ENCODE data around the gene ASCC1. TPM values are rescaled to one million over a fixed set of nuclear protein-coding genes. Genes with fewer than 3 reads are reported as not detected.
"Not testable (repeated sequence)": the region's sequence is repeated elsewhere in the genome, so short reads cannot be mapped to it uniquely, and the experiment has no call there.

Gene ASCC1
- total RNA-seq, 1 donor = 49.2 TPM

DNA sequence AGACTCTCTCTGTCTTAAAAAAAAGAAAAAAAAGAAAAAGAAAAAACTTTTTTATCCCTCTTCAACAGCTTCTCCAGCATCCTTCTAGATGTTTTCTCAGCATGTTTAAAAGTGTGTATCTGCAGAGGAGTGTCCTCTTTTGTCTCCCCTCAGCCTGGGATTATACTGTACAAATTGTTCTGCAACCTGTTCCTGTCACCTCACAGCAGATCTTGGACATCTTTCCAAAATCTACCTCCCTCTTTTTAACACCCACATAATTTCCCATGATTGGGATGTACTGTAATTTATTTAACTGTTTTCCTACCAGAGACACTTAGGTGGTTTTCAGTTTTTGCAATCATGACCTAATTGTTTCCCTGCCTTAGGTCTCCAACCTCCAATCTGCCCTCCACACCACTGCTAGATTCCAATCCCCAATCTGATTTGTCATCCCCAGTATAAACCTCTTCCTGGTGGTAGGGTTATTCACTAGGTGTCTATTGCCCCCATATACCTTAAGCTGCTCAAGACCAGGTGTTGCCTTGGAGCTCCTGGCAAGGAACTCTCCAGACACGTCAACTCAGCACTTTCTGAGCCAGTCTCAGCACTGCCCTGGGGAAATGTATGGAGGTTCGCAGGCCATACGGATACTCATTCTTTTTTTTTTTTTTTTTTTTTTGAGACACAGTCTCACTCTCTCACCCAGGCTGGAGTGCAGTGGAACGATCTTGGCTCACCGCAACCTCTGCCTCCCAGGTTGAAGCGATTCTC is 40.1 kb upstream of the ASCC1 start:
- no peak for DNase-seq (ENCODE audit: low read depth)
- H3K4me3 ChIP-seq (ENCODE audit: low read depth, low read length) = no peak overlapping the region
- TF ChIP-seq, protein P1, sequence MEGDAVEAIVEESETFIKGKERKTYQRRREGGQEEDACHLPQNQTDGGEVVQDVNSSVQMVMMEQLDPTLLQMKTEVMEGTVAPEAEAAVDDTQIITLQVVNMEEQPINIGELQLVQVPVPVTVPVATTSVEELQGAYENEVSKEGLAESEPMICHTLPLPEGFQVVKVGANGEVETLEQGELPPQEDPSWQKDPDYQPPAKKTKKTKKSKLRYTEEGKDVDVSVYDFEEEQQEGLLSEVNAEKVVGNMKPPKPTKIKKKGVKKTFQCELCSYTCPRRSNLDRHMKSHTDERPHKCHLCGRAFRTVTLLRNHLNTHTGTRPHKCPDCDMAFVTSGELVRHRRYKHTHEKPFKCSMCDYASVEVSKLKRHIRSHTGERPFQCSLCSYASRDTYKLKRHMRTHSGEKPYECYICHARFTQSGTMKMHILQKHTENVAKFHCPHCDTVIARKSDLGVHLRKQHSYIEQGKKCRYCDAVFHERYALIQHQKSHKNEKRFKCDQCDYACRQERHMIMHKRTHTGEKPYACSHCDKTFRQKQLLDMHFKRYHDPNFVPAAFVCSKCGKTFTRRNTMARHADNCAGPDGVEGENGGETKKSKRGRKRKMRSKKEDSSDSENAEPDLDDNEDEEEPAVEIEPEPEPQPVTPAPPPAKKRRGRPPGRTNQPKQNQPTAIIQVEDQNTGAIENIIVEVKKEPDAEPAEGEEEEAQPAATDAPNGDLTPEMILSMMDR (IDR thresholded peaks at IDR 0.05; ENCODE audit: insufficient read depth, low read length) = no peak

DNA sequence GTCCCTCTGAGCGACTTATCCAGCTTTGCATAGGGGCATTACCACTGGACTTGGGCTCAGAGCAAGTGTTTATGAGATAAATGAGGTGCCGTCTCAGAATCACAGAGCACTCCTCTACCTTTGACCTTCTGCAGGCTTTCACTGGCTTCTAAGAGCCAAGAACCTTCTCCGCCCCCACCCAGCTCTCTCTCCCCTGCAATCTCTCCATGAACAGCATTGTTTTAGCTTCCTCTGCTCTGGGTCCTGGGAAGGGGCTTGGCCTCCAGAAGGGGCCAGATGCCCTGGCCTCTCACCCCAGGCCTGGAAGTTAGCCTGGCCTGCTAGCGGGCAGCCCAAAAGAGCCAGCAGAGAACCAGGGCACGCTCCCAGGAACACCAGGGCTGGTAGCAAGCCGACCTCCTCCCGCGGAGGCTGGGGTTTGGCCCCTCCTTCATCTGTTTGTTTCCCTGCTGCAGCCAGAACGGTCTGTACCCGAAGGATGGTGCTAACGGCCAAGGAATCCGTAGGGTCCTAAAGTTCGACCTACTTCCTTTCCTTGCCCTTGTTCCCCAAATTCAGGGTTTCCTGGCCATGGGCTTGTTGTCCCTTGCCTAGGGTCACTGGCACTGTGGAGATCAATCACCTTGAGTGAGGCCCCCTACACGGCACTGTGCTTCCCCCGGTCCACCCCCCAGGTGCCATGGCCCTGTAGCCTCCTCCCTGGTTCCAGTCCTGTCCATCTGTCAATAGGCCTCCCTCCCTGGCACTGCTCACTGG is 38.9 kb upstream of the ASCC1 start:
- H3K4me3 ChIP-seq (ENCODE audit: low read depth, low read length) = peak overlapping the region; percentile 31
- TF ChIP-seq, protein P1 (IDR thresholded peaks at IDR 0.05; ENCODE audit: insufficient read depth, low read length) = no peak
- DNase-seq (ENCODE audit: low read depth) = peak; percentile 78

DNA sequence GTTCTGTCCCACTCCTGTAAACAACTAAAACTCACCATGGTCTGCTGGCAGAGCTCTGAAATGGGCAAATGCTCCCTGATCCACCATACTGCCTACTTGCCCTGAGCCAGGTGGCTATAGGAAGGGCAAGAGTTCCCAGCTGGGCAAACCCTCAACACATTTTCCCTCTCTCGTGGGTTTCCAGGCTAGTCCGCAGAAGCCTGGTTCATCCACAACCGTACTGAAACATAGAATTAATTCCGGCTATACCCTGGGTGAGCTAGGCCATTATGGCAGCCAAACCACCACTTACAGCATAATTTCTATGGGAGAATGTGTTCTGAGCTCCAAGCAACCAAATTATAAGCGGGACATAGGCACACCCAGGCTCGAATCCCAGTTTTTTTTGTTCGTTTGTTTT is 37.5 kb upstream of the ASCC1 start:
- no peak for DNase-seq (ENCODE audit: low read depth)
- TF ChIP-seq, protein P1 (IDR thresholded peaks at IDR 0.05; ENCODE audit: insufficient read depth, low read length) = no peak
- no peak overlapping the region for H3K4me3 ChIP-seq (ENCODE audit: low read depth, low read length)

DNA sequence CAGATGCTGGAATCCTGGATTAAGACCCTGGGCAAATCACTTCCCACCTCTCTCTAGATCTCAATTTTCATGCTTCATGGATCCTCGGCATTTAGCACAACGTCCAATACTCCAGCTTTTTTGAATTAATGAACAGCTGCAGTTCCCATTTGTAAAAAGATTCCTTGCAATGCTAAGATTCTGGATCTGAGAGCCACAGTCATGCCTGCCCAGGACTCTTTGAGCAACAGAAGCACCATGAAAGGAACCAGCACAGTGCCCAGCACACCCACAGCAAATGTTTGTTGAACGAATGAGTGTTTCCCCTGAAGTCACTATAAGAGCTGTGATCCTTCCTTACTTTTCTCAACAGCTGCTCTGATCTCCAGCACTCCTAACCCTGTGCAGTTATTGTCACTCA is 36.9 kb upstream of the ASCC1 start:
- H3K4me3 ChIP-seq (ENCODE audit: low read depth, low read length) = no peak overlapping the region
- peak; percentile 9 for DNase-seq (ENCODE audit: low read depth)
- TF ChIP-seq, protein P1 (IDR thresholded peaks at IDR 0.05; ENCODE audit: insufficient read depth, low read length) = no peak

DNA sequence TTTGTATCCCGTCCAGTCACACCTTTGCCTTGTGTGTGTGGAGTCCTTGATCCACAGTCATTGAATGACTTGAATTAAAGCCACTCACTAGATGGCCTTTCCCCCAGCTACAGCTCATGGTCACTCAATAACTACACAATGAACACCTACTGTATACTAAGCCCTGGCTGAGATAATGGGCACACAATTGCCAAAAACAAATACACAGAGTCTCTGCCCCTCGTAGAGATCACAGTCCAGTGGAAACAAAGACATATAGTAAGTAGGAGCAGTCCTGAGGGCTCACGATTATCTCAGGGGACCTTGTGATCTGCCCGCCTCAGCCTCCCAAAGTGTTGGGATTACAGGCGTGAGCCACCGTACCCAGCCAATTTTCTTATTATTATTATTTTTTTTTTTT is 35.6 kb upstream of the ASCC1 start:
- H3K4me3 ChIP-seq (ENCODE audit: low read depth, low read length) = no peak overlapping the region
- no peak for DNase-seq (ENCODE audit: low read depth)
- TF ChIP-seq, protein P1 (IDR thresholded peaks at IDR 0.05; ENCODE audit: insufficient read depth, low read length) = no peak

DNA sequence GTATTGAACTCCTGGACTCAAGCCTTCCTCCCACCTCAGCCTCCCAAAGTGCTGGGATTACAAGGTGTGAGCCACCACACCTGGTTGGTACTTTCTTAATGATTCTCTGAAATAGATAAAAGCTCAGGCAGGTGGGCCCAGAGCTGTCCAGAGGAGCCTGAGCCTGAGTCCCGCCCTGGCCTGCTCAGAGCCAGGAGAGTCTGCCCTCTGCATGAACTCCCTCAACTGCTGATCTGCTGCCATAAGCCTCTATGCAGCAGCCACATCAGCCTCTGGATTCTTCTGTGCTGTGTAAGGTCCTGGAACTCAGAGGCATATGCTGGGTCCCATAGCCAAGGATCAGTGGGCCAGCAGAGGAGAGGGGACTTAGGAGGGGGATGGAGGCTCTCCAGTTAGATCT is 34.6 kb upstream of the ASCC1 start:
- no peak overlapping the region for H3K4me3 ChIP-seq (ENCODE audit: low read depth, low read length)
- TF ChIP-seq, protein P1 (IDR thresholded peaks at IDR 0.05; ENCODE audit: insufficient read depth, low read length) = no peak
- DNase-seq (ENCODE audit: low read depth) = peak; percentile 89

DNA sequence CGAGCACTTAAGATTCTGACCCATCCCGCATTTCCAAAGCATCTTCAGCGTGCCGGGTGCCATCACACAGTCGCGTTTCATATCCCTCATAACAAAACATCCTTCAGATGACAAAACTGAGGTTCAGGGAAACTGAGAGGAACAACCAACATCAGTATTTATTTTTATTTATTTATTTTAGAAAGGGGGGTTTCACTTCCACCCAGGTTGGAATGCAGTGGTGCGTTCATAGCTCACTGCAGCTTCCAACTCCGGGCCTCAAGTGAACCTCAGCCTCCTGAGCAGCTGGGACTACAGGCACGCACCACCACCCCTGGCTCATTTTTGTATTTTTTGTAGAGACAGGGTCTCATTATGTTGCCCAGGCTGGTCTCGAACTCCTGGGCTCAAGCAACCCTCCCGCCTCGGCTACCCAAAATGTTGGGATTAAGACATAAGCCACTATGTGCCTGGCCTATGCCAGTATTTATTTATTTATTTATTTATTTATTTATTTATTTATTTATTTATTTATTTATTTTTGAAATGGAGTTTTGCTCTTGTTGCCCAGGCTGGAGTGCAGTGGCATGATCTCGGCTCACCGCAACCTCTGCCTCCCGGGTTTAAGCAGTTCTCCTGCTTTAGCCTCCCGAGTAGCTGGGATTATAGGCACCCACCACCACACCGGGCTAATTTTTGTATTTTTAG is 33.2 kb upstream of the ASCC1 start:
- DNase-seq (ENCODE audit: low read depth) = not testable (repeated sequence)

More for the DNA sequence above, 33.2 kb upstream of the ASCC1 start:
- not testable (repeated sequence) for H3K4me3 ChIP-seq (ENCODE audit: low read depth, low read length)
